GM18526 (cell line): ENCODE measurements around the gene DACH1.

Experiments
- POLR2A ChIP-seq: IDR thresholded peaks from 3 replicates; pipeline ENCODE4 v1.6.1; 2011; ENCODE audit not compliant: insufficient read length; ENCODE audit errors: extremely low read depth

The DACH1 gene

DNA sequence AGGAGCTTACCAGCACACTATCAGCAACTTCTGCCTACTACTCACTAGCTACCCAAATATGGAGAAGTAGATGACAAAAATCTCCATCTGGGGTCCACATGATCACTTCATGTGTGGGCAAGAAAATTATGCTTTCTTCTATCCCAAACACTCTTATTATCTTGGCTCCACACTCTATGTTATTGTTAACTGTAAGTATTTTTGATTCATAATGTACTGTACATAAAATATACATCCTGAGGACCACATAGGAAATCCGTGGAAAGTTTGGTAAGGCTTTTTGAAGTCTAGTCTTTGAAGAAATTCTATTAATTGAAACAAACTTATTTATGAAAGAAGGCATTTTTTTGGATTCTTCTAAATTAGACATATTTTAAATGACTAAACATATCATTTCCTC, 378.8 kb downstream of the DACH1 start:
- TF ChIP-seq POLR2A, result no peak

DNA sequence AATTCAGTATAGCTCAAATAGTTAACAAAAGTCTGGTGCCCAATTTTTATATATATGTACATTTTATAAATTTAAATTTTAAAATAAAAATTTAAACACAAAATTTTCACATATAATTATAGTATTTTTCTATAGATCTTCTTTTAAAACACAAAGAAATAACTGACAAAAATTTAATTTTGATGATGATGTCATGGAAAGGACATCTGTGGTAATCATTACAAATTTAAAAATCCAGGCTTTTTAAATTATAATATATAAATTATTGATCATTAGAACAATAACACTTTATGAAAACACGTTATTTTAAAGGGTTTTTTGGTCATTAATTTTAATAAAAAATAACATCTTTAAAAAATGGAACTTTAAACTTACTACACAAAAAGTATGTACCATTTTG, 381.1 kb downstream of the DACH1 start:
- no peak for TF ChIP-seq POLR2A

DNA sequence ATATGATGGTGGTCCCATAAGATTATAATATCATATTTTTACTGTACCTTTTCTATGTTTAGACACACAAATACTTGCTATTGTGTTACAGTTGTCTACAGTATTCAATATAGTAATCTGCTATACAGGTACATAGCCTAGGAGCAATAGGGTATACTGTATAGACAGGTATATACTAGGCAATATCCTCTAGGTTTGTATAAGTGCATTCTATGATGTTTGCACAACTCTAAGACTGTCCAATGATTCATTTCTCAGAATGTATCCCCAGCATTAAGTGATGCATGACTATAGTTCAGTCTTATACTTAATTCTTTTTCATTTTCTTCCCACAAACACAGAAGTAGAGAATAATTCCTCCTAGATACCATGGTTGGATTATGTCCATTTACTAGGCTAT, 383.3 kb downstream of the DACH1 start:
- TF ChIP-seq POLR2A, result no peak

DNA sequence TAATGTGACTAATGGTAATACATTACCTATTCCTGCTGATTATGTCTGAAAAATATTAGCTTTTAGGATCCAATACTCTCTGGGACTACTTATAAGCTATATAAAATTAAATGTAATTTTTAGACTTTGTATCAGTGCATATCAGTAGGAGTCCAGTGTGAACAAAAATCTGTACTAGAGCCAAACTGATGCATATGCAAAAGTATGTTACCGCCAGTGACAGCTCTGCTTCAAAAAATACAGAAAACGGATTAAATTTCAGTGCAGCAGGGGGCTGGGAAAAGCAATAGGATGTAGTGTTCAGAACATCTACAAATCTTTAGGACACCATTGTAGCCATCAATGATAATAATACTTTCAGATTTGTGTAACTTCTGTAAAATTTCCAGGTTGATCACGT, 385.5 kb downstream of the DACH1 start:
- no peak for TF ChIP-seq POLR2A

DNA sequence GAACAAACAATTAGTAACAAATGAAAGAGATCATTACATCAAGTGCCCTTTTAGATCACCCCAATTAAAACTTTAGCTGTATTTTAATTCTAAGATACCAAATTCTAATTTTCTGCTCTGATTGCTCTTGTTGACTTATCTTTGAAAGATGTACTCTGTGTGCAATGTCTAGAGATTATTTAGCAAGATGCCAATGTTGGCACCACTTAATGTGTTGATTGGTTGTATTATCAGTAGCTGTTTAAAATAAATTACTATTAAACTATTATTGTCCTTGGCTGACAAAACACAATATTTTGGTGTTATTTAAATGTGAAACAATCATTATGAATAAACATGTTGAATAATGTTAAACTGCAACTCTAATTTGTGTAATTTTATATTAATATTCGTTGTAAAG, 386.0 kb downstream of the DACH1 start:
- TF ChIP-seq POLR2A, result no peak

DNA sequence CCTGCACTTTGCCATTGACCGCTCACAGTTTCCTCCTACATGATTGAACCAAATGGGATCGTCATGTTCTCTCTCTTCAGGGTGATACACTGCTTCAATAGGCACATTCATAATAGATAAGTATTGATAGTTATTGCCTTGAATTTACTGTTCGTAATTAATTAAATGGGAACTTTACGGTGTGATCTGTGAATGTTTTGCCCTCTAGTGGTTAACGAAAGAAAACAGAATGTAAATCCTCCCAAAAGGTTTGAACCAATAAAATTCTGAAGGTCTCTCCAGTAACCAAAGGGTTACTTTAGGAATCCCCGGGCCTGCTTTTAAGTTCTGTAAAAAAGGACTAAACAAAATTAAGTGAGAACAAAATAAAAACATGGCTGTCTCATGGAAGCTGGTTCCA, 389.3 kb downstream of the DACH1 start:
- no peak for TF ChIP-seq POLR2A

DNA sequence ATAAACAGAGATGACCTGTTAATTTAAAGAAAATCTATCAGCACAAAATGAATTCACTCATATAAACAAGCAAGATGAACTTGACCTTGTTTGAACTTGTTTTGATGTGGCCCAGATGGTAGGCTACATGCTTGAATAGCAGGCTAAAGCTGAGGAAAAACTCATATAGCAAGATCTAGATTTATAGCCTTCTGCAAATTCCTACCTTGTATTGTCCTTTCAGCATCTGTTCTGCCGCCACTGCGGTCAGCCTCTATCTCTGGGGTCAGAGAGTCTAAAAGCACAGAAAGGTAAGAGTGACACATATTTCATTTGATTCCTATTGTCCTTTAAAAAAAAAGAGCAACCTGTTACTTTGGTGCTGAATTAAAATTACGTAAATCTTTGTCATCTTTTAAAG, 392.1 kb downstream of the DACH1 start:
- TF ChIP-seq POLR2A, result no peak

DNA sequence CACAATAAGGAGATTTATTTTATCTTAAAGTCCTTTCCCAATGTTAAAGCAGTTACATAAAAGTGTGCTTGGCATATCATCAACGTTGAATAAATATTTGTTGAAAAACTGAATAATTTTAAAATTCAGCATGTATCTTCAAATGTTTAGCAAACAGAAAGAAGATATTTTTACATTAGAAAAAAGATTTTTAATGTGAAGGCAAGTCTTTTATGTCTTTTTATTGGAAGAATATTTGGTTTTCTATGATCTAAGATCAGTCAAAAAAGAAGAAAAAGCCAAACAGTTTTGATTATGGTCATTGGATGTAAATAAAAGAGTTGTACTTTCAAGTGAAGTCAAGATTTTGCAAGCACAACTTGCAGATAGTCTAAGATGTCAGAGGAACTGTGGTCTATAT, 397.4 kb downstream of the DACH1 start:
- TF ChIP-seq POLR2A, result no peak

DNA sequence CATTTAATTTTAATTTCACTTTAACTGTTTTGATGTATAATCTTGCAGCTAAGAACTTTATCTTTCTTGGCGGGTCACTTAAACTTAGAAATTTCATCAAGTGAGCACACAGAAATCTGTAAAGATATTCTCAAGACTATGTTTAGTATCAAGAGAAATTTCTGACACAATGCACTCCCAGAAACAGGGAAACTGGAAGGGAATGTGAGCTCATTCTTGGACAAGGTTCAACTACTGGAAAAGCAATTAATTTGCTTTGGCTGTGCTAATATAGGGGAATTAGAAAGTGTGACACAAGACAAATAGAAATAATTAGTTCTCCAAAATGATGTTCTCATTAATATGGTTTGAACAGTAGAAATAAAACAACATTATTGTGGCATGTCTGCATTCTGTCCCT, 402.3 kb downstream of the DACH1 start:
- no peak for TF ChIP-seq POLR2A

DNA sequence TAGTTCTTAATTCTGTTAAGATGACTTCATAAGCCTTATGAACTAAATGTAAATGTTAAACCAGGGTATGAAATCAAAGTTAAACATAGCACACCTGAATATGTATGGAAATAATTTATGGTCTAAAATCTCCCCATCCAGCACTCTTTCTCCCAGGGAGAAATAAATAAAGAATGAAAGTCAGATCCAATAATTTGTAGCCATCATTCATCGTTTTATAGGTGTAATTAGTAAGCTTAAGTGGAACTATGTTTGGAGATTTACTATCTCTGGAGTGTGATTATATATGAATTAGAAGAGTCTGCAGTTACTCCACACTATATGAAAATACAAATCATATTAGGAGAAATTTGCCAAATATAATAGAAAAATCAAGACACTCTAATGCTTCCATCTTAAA, 405.1 kb downstream of the DACH1 start:
- no peak for TF ChIP-seq POLR2A

DNA sequence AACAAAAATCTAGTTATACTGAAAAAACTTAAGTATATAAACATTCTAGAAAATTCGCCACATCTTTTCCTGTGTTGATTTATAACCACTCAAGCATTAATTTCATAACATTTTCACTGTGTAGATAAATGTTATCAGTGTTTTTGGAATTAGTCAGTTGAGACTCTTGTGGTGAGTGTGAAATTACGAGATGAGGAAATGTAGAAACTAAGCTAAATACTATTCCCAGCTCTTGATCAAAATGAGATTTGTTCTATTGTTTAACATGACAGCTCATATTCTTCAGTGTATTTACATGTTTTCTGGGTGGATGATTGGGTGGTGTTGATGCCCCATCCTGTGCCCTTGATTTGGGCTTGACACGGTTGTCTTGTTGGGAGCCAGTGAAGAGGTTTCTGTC, 406.8 kb downstream of the DACH1 start:
- TF ChIP-seq POLR2A, result no peak

DNA sequence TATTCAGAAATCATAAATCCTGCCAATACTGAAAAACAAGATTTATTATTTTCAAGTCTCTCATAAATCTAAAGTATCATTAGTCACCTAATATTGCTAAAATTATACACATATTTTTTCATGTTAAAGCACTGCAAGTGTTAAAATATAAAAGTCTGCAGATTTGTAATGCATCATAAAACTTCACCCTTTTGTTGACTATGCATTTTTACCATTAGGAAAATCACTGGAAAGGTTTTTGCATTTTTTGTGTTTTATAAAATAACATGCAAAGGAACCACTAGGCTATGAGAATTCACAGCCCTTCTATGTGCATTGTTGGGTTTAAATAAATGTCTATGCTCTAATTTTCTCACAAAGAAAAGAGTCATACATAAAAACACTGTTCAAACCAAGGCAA, 407.3 kb downstream of the DACH1 start:
- no peak for TF ChIP-seq POLR2A

DNA sequence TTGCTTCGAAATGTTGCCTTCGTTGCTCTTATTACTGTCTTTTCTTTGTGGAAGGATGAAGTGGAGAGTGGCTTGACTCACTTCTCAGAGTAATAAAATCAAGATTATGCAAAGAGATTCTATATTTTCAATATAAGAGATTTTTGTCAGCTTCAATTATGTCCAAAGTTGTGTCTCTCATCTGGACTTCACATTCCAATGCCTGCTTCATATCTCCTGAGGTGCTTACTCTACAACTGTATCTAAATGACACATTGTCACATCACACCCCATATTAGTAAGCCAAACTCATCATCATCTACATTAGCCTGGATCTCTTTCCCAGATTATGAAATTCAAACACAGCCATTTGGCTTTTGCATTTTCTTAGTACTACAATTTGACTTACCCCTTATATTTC, 409.4 kb downstream of the DACH1 start:
- no peak for TF ChIP-seq POLR2A

DNA sequence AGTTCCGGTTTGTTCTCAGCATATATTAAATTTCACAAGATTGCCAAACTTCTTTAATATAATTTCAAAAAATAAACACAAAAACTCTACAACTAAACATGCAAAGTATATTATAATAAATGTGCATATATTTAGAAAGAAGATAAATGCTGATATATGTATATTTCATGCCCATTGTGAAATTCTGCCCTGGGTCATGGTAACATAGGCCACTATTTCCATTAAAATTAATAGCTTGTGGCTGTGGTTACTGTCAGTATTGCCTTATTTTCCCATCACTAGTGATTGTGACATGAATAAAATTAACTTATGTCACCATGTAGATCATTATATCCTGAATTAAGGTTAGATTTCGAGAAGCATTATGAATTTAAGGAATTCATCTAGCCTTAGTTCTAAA, 410.9 kb downstream of the DACH1 start:
- TF ChIP-seq POLR2A, result no peak

DNA sequence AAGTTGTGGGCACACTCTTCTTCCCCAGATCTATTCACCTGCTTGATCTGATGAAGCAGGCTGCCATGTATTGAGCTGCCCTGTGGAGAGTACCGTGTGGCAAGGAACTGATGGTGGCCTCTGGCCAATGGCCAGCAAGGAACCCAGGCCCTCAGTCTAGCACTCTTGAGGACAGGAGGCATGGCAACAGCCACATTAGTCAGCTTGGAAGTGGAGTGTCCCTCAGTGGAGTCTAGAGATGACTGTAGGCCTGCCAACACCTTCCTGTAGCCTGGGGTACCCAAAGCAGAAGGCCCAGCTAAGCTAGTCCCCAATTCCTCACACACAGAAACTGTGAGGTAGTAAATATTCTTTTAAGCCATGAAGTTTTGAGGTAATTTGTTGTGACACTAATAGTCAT, 412.5 kb downstream of the DACH1 start:
- no peak for TF ChIP-seq POLR2A

DNA sequence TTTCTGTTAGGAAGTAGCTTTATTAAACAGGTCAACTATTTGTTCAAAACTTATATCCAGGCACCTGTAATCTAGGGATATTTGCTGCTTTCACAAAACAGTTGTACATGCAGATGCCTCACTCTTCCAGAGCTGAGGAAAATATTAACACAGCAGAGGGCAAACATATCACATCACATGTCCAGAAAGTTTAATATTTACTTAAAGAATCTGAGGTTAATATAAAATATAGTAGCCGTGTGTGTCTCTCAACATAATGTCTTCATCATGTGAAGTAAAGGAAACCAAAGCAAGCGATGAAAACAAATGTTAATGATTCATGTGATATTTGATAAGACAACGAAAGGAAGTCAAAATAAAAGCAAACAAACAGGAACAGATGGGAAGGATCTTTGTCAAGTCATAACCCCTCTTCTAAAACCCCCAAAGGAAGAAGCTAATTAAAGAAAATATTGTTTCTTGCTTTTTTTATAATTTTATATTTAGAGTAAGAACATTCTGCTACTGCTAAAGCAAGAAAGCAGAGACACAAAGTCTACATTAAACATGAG, 418.8 kb downstream of the DACH1 start:
- no peak for TF ChIP-seq POLR2A

DNA sequence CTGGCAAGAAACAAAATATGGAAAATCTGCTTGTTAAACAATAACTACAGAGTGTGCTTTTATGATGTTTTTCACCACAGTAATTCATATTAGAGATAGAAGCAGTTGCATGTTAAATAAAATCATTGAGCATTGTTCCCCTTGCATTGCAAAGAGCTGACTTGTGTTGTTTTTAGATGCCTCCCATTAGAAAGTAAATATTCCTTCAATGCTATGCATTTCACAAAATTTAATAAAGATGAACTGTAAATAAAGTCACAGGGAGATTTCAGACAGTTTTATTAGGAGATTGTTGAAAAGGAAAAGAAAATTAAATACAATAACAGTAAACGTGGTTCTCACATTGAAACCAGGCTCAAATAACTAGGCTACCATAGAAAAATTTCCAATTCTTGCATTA, 429.3 kb downstream of the DACH1 start:
- no peak for TF ChIP-seq POLR2A

DNA sequence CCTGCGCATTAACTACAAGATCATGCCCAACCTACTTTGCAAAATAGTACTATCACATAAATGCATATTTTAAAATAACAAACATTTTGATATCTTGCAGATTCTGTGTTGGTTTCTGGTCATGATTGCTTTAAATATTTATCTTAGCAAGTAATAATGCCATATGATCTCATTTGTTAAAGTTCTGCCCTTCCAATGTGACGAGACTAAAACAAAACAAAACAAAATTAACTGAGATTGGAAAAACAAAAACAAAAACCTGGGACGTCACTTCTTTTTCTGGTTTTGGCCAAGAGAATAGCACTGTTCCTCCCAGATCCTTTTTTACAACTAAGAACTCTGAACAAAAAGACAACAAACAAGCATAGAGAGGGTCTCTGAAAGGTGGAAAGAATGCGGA, 436.3 kb downstream of the DACH1 start:
- TF ChIP-seq POLR2A, result no peak
